MG63 (cell line): Measurements from ENCODE around the gene DUSP5. TPM values are rescaled to one million over a fixed set of nuclear protein-coding genes. Genes with fewer than 3 reads are reported as not detected.
"Not testable (repeated sequence)": the region's sequence is repeated elsewhere in the genome, so short reads cannot be mapped to it uniquely, and the experiment has no call there.

Experiments
- DNase-seq: peaks from one replicate; pipeline ENCODE4 v3.0.0-alpha.2; 2020
- H3K27me3 ChIP-seq: fragments of 250-450 bp; sonication (Bioruptor Pico); 2 replicates; pipeline ENCODE4 v1.5.1; 2020; ENCODE audit warnings: mild to moderate bottlenecking, moderate library complexity
- H3K36me3 ChIP-seq: fragments of 250-450 bp; sonication (Bioruptor Pico); 2 replicates; pipeline ENCODE4 v1.5.1; 2020; ENCODE audit warnings: mild to moderate bottlenecking, moderate library complexity
- H3K4me3 ChIP-seq: fragments of 250-450 bp; sonication (Bioruptor Pico); 2 replicates; pipeline ENCODE4 v1.5.1; 2020; ENCODE audit warnings: mild to moderate bottlenecking, moderate library complexity
- H3K9me3 ChIP-seq: fragments of 250-450 bp; sonication (Bioruptor Pico); 2 replicates; pipeline ENCODE4 v1.5.1; 2020; ENCODE audit warnings: mild to moderate bottlenecking, moderate library complexity
- total RNA-seq: library from RNA; depleted of rRNA; stranded (reverse); fragments of >200 nt; shearing (Covaris generic); gene quantifications from 2 replicates; pipeline ENCODE4 v1.2.3, GENCODE V29; 2014; ENCODE audit warnings: low replicate concordance

DUSP5 gene
- total RNA-seq, 1 experiment from 2014 or later, result 0.59 TPM

DNA sequence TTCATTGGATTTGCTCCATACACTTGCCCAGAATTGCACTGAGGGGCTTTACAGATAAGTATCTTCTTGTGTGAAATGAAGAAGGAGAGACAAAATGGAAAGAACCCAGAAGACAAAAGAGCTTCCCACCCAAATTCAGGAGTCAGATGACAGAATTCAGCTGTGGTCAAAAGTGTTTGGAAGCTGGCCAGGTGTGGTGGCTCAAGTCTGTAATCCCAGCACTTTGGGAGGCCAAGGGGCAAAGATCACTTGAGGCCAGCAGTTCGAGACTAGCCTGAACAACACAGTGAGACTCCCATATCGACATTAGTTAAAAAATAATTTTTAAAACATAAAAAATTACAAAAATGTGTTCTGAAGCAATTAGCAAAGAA lies 27.1 kb downstream of the DUSP5 start:
- Histone ChIP-seq H3K27me3 (no peaks in the 10 kb centered on the region), H3K4me3 (no peak overlapping the region), H3K36me3 (no peaks in the 10 kb centered on the region), H3K9me3 (no peaks in the 10 kb centered on the region)
- DNase-seq, result no peak

GRCh38 chr10:110525349-110526260 lies 27.9 kb downstream of the DUSP5 start:
- H3K27me3 ChIP-seq, result no peaks in the 10 kb centered on the region
- peak; percentile 80 for DNase-seq
- no peak overlapping the region for H3K4me3 ChIP-seq
- H3K9me3 ChIP-seq, result no peaks in the 10 kb centered on the region
- H3K36me3 ChIP-seq, result no peaks in the 10 kb centered on the region

DNA sequence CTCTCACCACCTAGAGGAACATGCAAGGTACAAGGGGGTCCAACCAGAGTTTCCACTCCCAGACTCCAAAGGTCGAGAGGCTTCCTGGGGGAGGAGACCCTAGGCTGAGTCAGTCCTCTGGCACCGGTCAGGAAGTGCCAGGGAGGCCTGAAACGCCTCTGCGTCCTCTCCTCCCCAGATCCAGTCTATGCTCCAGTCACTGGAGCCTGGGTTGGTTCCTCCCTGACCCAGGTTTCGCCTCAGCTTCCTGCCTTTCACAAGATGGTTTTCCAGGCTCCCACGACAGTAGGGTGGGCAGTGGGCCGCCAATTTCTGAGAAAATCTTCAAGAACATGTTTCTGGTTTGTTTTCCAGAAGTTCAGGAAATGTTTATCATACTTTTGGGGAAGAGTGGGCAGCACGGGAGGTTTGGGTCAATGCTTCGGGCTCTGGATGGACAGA lies 30.0 kb downstream of the DUSP5 start:
- Histone ChIP-seq H3K4me3 (no peak overlapping the region), H3K27me3 (no peaks in the 10 kb centered on the region), H3K9me3 (no peaks in the 10 kb centered on the region), H3K36me3 (no peaks in the 10 kb centered on the region)
- peak; percentile 16 for DNase-seq

DNA sequence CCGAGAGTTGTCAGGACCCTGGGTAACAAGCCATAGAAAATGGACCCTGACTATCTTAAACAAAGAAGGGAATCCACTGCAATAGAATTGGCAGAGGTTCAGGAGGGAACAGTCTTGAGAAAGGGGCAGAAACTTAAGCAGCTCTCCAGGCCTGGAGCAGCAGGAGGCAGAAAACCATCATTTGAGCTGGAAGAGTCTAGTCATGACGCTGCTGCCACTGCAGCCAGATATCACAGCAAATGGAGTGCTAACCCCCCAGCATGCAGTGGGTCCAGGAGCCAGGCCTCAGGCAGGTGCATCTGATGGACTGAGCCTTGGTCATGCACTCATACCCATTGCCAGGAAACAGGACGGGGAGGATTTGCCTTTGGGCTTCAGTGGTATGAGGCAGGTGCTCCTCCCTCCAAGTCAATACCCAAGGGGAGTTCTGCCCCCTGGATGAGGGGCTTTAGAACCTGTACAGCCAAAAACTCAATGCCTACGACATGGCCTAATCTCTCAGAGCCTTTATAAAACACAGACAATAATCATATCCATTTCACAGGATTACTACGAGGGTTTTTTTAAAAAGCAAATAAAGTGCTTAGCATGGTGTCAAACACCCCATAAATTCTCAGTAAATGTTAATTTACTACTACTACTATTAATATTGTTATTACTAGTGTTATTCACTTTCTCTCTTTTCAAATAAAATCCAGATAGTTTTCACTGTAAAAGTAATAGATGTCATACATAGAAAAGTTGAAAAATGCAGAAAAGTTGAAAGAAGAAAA lies 30.7 kb downstream of the DUSP5 start:
- DNase-seq, result no peak
- no peaks in the 10 kb centered on the region for H3K9me3 ChIP-seq
- H3K36me3 ChIP-seq, result no peaks in the 10 kb centered on the region
- H3K4me3 ChIP-seq, result no peak overlapping the region
- no peaks in the 10 kb centered on the region for H3K27me3 ChIP-seq

GRCh38 chr10:110528997-110529524 lies 31.4 kb downstream of the DUSP5 start:
- H3K4me3 ChIP-seq, H3K9me3 ChIP-seq, DNase-seq, H3K36me3 ChIP-seq, H3K27me3 ChIP-seq: not testable (repeated sequence)

GRCh38 chr10:110529596-110530011 lies 31.9 kb downstream of the DUSP5 start:
- H3K4me3 ChIP-seq, result no peak overlapping the region
- H3K36me3 ChIP-seq, result no peaks in the 10 kb centered on the region
- no peaks in the 10 kb centered on the region for H3K9me3 ChIP-seq
- no peaks in the 10 kb centered on the region for H3K27me3 ChIP-seq
- no peak for DNase-seq

DNA sequence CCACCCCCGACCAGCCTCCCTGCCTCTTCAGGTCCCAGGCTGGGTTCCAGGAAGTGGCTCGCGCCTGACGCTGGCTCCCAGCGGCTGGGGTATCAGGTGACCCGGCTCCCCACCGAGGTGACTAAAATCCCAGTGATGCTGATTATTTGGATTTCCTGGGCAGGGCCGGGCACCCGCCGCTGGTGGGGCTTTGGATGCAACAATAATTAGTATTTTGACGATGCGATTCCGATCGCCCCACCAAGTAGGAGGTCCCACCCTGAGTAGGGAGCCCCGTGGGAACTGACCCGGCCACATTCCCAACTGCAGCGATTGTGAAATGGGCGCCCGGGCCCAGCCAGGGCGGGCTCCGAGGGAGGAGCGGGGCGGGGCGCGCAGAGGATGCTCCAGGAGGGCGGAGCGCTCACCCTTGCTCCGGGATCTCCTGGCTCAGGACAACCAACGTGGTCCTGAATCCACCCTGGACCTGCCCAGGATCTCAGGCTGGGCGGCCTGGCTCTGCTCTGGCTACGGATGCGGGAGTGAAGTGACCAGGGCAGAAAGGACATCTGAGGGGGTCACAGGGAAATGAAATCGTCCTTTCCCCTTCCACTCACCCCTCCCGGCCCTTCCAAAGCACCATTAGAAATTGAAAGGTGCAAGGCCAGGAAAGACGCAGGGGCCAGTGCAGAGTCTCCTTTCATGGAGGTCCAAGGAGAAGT lies 32.6 kb downstream of the DUSP5 start:
- H3K27me3 ChIP-seq, result no peaks in the 10 kb centered on the region
- peak overlapping the region; percentile 27 for H3K4me3 ChIP-seq
- no peaks in the 10 kb centered on the region for H3K36me3 ChIP-seq
- DNase-seq, result peak; percentile 72
- H3K9me3 ChIP-seq, result no peaks in the 10 kb centered on the region

GRCh38 chr10:110531687-110532086 lies 34.0 kb downstream of the DUSP5 start:
- H3K4me3 ChIP-seq, result no peak overlapping the region
- no peaks in the 10 kb centered on the region for H3K27me3 ChIP-seq
- no peaks in the 10 kb centered on the region for H3K9me3 ChIP-seq
- no peaks in the 10 kb centered on the region for H3K36me3 ChIP-seq
- DNase-seq, result no peak

DNA sequence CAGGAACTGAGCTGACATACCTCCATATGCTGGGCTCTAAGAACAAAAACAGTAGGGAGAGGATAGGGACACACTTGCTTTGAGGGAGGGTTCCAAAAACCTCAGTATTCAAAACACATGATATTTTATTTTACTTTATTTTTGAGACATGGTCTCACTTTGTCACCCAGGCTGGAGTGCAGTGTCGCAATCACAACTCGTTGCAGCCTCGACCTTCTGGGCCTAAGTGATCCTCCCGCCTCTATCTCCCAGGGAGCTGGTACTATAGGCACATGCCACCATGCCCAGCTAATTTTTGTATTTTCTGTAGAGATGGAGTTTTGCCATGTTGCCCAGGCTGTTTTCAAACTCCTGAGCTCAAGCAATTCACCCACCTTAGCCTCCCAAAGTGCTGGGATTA lies 34.9 kb downstream of the DUSP5 start:
- not testable (repeated sequence) for H3K4me3 ChIP-seq, H3K27me3 ChIP-seq, H3K9me3 ChIP-seq, H3K36me3 ChIP-seq, DNase-seq

DNA sequence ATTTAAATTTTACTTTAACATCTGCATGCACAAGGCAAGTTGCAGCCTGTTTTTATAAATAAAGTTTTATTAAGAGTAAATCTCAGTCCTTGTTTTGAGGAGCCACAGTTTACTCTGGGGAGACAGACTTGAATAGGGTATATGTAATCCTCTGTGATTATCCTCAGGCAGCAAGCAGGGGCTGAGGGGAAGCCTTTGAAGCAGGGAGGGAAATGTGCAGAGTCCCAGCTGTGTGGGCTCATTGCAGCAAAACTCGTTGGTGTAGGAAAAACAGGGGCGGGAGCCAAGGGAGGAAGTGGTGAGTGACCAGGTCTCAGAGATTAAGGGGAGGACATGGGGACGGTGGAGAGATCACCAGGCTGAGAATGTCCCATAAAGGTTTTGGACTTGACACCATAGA lies 35.4 kb downstream of the DUSP5 start:
- Histone ChIP-seq H3K9me3 (no peaks in the 10 kb centered on the region), H3K27me3 (no peaks in the 10 kb centered on the region)
- no peak for DNase-seq

DNA sequence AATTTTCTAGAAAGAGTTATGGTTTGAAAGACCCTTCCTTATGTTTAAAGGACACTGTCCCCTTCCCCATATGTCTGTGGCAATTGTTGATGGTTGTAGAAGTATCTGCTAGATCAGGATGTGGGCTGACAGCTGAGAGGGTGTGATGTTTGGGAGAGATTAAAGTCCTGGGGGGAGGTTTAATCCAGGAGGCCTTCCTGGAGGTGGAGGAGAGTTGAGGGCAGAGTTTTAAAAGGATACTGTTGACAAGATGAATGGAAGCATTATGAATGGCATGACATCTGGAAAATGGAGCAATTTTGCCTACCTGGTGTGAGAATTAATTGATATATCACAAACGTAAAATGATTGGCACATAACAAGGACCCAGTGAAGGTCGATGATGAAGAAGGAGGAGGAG lies 36.9 kb downstream of the DUSP5 start:
- Histone ChIP-seq H3K27me3 (no peaks in the 10 kb centered on the region), H3K4me3 (no peak overlapping the region), H3K9me3 (no peaks in the 10 kb centered on the region), H3K36me3 (no peaks in the 10 kb centered on the region)
- no peak for DNase-seq

More for the DNA sequence above, 35.4 kb downstream of the DUSP5 start:
- no peaks in the 10 kb centered on the region for H3K36me3 ChIP-seq
- no peak overlapping the region for H3K4me3 ChIP-seq

DNA sequence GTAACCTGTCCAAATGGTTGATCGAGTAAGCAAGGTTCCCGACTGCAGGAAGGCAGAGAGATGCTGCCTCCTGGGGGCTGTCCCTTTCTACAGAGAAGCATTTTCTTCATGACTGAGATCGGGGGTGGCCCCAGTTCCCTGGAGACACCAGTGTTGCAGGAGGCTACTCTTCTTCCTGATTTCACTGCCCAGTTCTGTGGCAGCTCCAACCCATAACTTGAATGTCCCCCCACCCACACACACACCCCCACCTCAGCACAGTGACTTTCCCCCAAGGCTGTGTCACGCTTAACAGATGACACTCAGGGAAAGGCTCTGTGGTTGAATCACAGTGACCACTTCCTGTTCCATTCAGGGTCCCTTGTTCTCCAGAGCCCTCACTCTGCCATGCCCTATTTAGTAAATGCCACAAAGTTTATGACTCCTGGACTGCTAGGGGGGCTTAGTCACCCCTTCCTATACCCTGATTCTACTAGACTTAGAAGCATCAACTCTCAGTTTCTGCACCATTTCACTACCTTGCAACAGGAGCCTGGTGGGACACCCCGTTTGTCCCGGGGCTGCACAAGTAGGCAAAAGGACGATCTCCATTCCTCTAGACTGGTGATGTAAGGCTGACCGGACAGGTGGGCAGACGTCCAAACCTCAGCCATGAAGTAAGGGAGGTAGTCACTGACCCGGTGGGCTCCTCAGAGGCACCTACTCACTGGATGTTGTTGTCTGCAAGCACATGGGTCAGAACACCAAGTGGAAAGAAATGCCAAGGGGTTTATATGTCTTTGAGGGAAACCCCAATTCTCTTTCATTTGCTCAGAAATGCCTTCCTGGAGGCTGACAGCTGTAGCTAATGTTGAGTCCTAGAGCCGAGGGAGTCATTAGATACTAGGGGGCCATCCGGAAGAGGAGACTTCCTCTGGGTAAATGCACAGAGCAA lies 38.5 kb downstream of the DUSP5 start:
- Histone ChIP-seq H3K27me3 (no peaks in the 10 kb centered on the region; the same call in 1 of the 2 replicates), H3K36me3 (no peaks in the 10 kb centered on the region), H3K9me3 (no peaks in the 10 kb centered on the region), H3K4me3 (no peak overlapping the region)
- peak; percentile 72 for DNase-seq

GRCh38 chr10:110539091-110539490 lies 41.4 kb downstream of the DUSP5 start:
- H3K9me3 ChIP-seq, result no peaks in the 10 kb centered on the region

GRCh38 chr10:110540031-110540430 lies 42.3 kb downstream of the DUSP5 start:
- Histone ChIP-seq H3K9me3 (no peaks in the 10 kb centered on the region), H3K36me3 (no peaks in the 10 kb centered on the region), H3K27me3 (no peaks in the 10 kb centered on the region; the same call in 1 of the 2 replicates), H3K4me3 (no peak overlapping the region)
- DNase-seq, result no peak

More at GRCh38 chr10:110539091-110539490, 41.4 kb downstream of the DUSP5 start:
- Histone ChIP-seq H3K27me3 (no peaks in the 10 kb centered on the region; the same call in 1 of the 2 replicates), H3K36me3 (no peaks in the 10 kb centered on the region), H3K4me3 (no peak overlapping the region)
- DNase-seq, result no peak

DNA sequence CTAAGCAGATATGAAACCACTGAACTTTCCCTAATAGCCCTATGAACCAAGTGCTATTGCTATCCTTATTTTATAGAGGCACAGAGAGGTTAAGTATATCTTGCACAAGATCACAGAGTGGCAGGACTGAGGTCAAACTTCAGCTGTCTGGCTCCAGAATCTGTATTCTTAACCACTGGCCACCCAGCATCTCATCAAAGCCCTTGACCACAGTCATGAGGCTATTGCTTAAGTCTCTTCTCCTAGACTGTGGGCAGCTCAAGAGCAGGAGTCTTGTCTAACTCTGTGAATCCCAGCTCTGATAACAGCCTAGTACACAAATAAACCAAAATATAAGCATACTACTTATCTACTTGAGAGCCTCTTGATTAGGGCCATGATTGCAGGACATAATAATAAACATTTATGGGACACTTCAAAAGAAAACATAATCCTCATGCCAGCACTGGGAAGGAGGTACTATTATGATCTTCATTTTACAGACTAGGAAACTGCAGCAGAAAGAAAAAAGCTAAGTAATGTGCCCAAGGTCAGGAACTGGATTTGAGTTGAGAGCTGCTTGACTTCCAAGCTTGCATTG lies 47.3 kb downstream of the DUSP5 start:
- no peaks in the 10 kb centered on the region for H3K36me3 ChIP-seq
- DNase-seq, result no peak
- no peak overlapping the region for H3K4me3 ChIP-seq
- no peaks in the 10 kb centered on the region for H3K9me3 ChIP-seq
- peaks cover 10% of the 10 kb centered on the region; the same call in 1 of the 2 replicates for H3K27me3 ChIP-seq
